WTC11 (cell line): ENCODE results near the gene LLGL2. TPM values are rescaled to one million over a fixed set of nuclear protein-coding genes. Genes with fewer than 3 reads are reported as not detected.

ENCODE experiments used
- ATF2 ChIP-seq: sonication (generic); formaldehyde crosslinking; IDR thresholded peaks from 2 replicates; pipeline ENCODE4 v1.8.1; 2022; ENCODE audit warnings: low read depth, missing genetic modification reagents, borderline replicate concordance
- CDX4 ChIP-seq: fragments of 250-450 bp; sonication (Bioruptor Pico); IDR thresholded peaks from 2 replicates; pipeline ENCODE4 v1.9.0; 2021; ENCODE audit warnings: moderate library complexity, mild to moderate bottlenecking, inconsistent platforms, borderline replicate concordance
- E2F5 ChIP-seq: sonication (generic); formaldehyde crosslinking; IDR thresholded peaks from 2 replicates; pipeline ENCODE4 v1.8.1; 2022; ENCODE audit warnings: mild to moderate bottlenecking, moderate library complexity, missing genetic modification reagents
- ESRRA ChIP-seq: sonication (generic); formaldehyde crosslinking; IDR thresholded peaks from 2 replicates; pipeline ENCODE4 v1.8.1; 2022; ENCODE audit warnings: mild to moderate bottlenecking, missing genetic modification reagents, borderline replicate concordance
- FOXK1 ChIP-seq: sonication (generic); formaldehyde crosslinking; IDR thresholded peaks from 2 replicates; pipeline ENCODE4 v1.8.0; 2022; ENCODE audit warnings: mild to moderate bottlenecking, moderate library complexity, missing genetic modification reagents
- GRHL2 ChIP-seq: fragments of 250-450 bp; sonication (Bioruptor Pico); IDR thresholded peaks from 2 replicates; pipeline ENCODE4 v1.8.0; 2022; ENCODE audit warnings: mild to moderate bottlenecking, moderate library complexity; ENCODE audit not compliant: insufficient replicate concordance, severe bottlenecking
- GTF2I ChIP-seq: fragments of 250-450 bp; sonication (Bioruptor Pico); conservative IDR thresholded peaks from 2 replicates; pipeline ENCODE4 v1.4.0; 2021; ENCODE audit warnings: mild to moderate bottlenecking
- JAZF1 ChIP-seq: fragments of 250-450 bp; sonication (Bioruptor Pico); IDR thresholded peaks from 2 replicates; pipeline ENCODE4 v1.9.0; 2021; ENCODE audit warnings: moderate library complexity, mild to moderate bottlenecking, inconsistent platforms
- JUN ChIP-seq: sonication (generic); formaldehyde crosslinking; IDR thresholded peaks from 2 replicates; pipeline ENCODE4 v1.8.0; 2023; ENCODE audit warnings: mild to moderate bottlenecking, missing genetic modification reagents
- KAT7 ChIP-seq: sonication (generic); formaldehyde crosslinking; IDR thresholded peaks from 2 replicates; pipeline ENCODE4 v1.8.1; 2023; ENCODE audit warnings: missing genetic modification reagents, mild to moderate bottlenecking, borderline replicate concordance
- MLX ChIP-seq: sonication (generic); formaldehyde crosslinking; IDR thresholded peaks from 2 replicates; pipeline ENCODE4 v1.8.1; 2023; ENCODE audit warnings: mild to moderate bottlenecking, missing genetic modification reagents, moderate library complexity
- PRDM15 ChIP-seq: sonication (generic); formaldehyde crosslinking; IDR thresholded peaks from 2 replicates; pipeline ENCODE4 v1.8.0; 2022; ENCODE audit warnings: missing genetic modification reagents
- PREB ChIP-seq: sonication (generic); formaldehyde crosslinking; IDR thresholded peaks from 2 replicates; pipeline ENCODE4 v1.8.1; 2022; ENCODE audit warnings: mild to moderate bottlenecking, missing genetic modification reagents, moderate library complexity, borderline replicate concordance
- RELA ChIP-seq: sonication (generic); formaldehyde crosslinking; IDR thresholded peaks from 2 replicates; pipeline ENCODE4 v1.8.1; 2022; ENCODE audit warnings: missing genetic modification reagents, mild to moderate bottlenecking, borderline replicate concordance
- SMAD4 ChIP-seq: sonication (generic); formaldehyde crosslinking; IDR thresholded peaks from 2 replicates; pipeline ENCODE4 v1.8.0; 2022; ENCODE audit warnings: mild to moderate bottlenecking, missing genetic modification reagents
- SOX15 ChIP-seq: fragments of 250-450 bp; sonication (Bioruptor Pico); IDR thresholded peaks from 2 replicates; pipeline ENCODE4 v1.9.0; 2021; ENCODE audit warnings: mild to moderate bottlenecking
- STAT6 ChIP-seq: sonication (generic); formaldehyde crosslinking; conservative IDR thresholded peaks from 2 replicates; pipeline ENCODE4 v1.8.1; 2023; ENCODE audit warnings: mild to moderate bottlenecking, low read depth, missing genetic modification reagents, moderate library complexity
- TEAD4 ChIP-seq: sonication (generic); formaldehyde crosslinking; IDR thresholded peaks from 2 replicates; pipeline ENCODE4 v1.8.0; 2022; ENCODE audit warnings: mild to moderate bottlenecking, missing genetic modification reagents
- ZMAT4 ChIP-seq: fragments of 250-450 bp; sonication (Bioruptor Pico); IDR thresholded peaks from 2 replicates; pipeline ENCODE4 v1.9.0; 2021; ENCODE audit warnings: mild to moderate bottlenecking
- ZNF138 ChIP-seq: sonication (generic); formaldehyde crosslinking; conservative IDR thresholded peaks from 2 replicates; pipeline ENCODE4 v1.8.1; 2022; ENCODE audit warnings: mild to moderate bottlenecking, moderate library complexity, missing genetic modification reagents
- ZNF232 ChIP-seq: sonication (generic); formaldehyde crosslinking; IDR thresholded peaks from 2 replicates; pipeline ENCODE4 v1.8.0; 2022; ENCODE audit warnings: mild to moderate bottlenecking, missing genetic modification reagents
- ZNF416 ChIP-seq: fragments of 250-450 bp; sonication (Bioruptor Pico); IDR thresholded peaks from 2 replicates; pipeline ENCODE4 v1.9.0; 2021; ENCODE audit warnings: mild to moderate bottlenecking, inconsistent platforms
- ZNF423 ChIP-seq: fragments of 250-450 bp; sonication (Bioruptor Pico); IDR thresholded peaks from 2 replicates; pipeline ENCODE4 v2.1.2; 2022; ENCODE audit warnings: mild to moderate bottlenecking, moderate library complexity
- ZNF671 ChIP-seq: fragments of 250-450 bp; sonication (Bioruptor Pico); IDR thresholded peaks from 2 replicates; pipeline ENCODE4 v1.8.0; 2021; ENCODE audit warnings: mild to moderate bottlenecking
- ZSCAN18 ChIP-seq: fragments of 250-450 bp; sonication (Bioruptor Pico); IDR thresholded peaks from 2 replicates; pipeline ENCODE4 v2.1.2; 2022; ENCODE audit warnings: mild to moderate bottlenecking, moderate library complexity
- total RNA-seq: library from RNA; stranded (reverse); gene quantifications from 3 replicates; pipeline ENCODE4 v1.2.3, GENCODE V29; 2021

LLGL2 gene
- total RNA-seq, 1 experiment from 2014 or later: 103 TPM

- TF ChIP-seq SMAD4 (CRISPR knock-in tag) (no peak), ATF2 (CRISPR knock-in tag) (no peak), E2F5 (CRISPR knock-in tag) (no peak), CDX4 (CRISPR knock-in tag) (no peak), TEAD4 (CRISPR knock-in tag) (no peak), KAT7 (CRISPR knock-in tag) (0 out of 2 replicates have a peak, but pooled peaks have one; percentile 73), ESRRA (CRISPR knock-in tag) (no peak), ZMAT4 (CRISPR knock-in tag) (no peak), PRDM15 (CRISPR knock-in tag) (no peak), GRHL2 (CRISPR knock-in tag) (no peak), ZSCAN18 (no peak), ZNF423 (CRISPR knock-in tag) (peak; percentile 22), SOX15 (CRISPR knock-in tag) (no peak), ZNF138 (CRISPR knock-in tag) (no peak), JUN (CRISPR knock-in tag) (no peak), MLX (CRISPR knock-in tag) (no peak), STAT6 (CRISPR knock-in tag) (0 out of 2 replicates have a peak, but pooled peaks have one; percentile 74), ZNF671 (CRISPR knock-in tag) (no peak), PREB (no peak), FOXK1 (CRISPR knock-in tag) (no peak), ZNF232 (peak; percentile 72; the same call in 1 of the 2 replicates), RELA (CRISPR knock-in tag) (no peak), ZNF416 (CRISPR knock-in tag) (no peak), JAZF1 (no peak), GTF2I (CRISPR knock-in tag) (no peak)
Measured at GRCh38 chr17:75587675-75588595, 62.4 kb downstream of the LLGL2 start, which contains the start of gene MYO15B (continued).
